ENCODE measurements around the gene CARD19. TPM values are rescaled to one million over a fixed set of nuclear protein-coding genes. Genes with fewer than 3 reads are reported as not detected.

Gene CARD19
- total RNA-seq, 4 donors from 2014 or later: 45.6 to 67.7 (median 60.7) TPM

DNA sequence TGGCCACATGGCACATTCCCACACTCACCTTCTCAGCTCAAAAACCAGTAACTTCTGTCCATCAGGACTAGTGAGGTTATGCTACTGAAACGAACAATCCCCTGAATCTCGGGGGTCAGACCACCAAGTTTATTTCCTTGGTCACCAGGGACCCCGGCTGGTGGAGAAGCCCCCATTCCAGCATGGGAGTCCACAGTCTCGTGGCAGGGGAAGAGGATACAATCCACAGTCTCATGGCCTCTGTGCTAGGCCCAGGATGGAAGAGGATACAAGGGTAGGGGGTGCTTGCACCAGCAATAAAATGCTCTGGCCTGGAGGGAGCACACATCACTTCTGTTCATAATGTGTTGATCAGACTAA lies 7.4 kb upstream of the CARD19 start:
- intact Hi-C loops (cut with DNase I; ENCODE audit: low total_unique reads): no loop called here
- DNase-seq (ENCODE audit: low spot score in 2 of 2): peak in 1 of 2 donors; percentile 52
- TF ChIP-seq, protein P1, sequence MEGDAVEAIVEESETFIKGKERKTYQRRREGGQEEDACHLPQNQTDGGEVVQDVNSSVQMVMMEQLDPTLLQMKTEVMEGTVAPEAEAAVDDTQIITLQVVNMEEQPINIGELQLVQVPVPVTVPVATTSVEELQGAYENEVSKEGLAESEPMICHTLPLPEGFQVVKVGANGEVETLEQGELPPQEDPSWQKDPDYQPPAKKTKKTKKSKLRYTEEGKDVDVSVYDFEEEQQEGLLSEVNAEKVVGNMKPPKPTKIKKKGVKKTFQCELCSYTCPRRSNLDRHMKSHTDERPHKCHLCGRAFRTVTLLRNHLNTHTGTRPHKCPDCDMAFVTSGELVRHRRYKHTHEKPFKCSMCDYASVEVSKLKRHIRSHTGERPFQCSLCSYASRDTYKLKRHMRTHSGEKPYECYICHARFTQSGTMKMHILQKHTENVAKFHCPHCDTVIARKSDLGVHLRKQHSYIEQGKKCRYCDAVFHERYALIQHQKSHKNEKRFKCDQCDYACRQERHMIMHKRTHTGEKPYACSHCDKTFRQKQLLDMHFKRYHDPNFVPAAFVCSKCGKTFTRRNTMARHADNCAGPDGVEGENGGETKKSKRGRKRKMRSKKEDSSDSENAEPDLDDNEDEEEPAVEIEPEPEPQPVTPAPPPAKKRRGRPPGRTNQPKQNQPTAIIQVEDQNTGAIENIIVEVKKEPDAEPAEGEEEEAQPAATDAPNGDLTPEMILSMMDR (IDR thresholded peaks at IDR 0.05): no peak
- no peak for TF ChIP-seq POLR2A (IDR thresholded peaks at IDR 0.05)
- H3K4me3 ChIP-seq (ENCODE audit: low read depth, poor library complexity, severe bottlenecking): no peak overlapping the region
- 90 to 92% methylated on average over 4 of the region's 4 CpGs for WGBS, 2 donors

DNA sequence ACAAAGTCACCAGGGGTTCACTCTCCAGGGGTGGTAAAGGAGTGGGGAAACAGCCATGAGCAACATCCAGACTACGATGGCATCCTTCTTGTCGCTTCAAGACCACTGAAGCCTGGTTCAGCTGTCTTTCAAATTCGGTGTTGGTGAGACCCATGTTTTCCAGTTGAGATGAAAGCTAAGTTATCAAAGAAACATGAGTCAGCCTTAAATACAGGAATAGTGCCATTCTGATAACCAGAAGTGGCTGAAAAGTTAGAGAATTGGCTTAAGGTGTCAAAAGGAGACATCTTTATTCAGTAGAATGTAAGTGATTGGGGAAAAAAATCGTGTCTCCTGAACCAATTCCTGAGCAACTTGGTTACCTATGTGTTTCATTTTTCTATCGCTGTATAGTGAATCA lies 7.0 kb upstream of the CARD19 start:
- H3K4me3 ChIP-seq (ENCODE audit: low read depth, poor library complexity, severe bottlenecking): no peak overlapping the region
- no peak for TF ChIP-seq POLR2A (IDR thresholded peaks at IDR 0.05)
- TF ChIP-seq, protein P1 (IDR thresholded peaks at IDR 0.05): no peak
- no peak for DNase-seq (ENCODE audit: low spot score in 2 of 2)
- intact Hi-C loops (cut with DNase I; ENCODE audit: low total_unique reads): no loop called here
- WGBS, 2 donors: 87 to 89% methylated on average over 5 of the region's 5 CpGs

DNA sequence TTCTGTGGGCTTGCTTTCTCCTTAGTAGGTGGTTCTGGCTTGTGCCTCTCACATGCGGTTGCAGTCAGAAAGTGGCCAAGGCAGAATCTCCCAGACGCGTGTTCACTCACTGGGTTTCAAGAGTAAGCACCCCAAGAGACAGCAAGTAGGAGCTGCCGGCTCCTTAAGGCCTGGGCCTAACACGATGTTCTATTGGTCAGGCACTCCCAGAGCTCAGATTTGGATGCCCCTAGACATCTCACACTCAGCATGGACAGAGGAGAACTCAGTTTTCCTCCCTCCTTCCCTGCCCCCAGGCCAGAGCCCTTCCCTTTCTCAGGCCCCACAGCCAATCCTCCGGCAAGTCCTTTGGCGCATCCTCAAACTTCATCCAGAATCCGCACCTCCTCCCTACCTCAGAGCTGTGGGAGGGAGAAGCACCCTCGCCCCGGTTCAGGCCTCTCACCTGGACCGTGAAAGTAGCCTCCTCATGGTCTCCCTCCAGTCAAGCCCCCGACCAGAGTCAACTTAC lies 6.5 kb upstream of the CARD19 start:
- peak in 1 of 2 donors; percentile 71 for DNase-seq (ENCODE audit: low spot score in 2 of 2)
- WGBS, 2 donors: 89 to 92% methylated on average over 12 of the region's 12 CpGs
- intact Hi-C loops (cut with DNase I; ENCODE audit: low total_unique reads): no loop called here

DNA sequence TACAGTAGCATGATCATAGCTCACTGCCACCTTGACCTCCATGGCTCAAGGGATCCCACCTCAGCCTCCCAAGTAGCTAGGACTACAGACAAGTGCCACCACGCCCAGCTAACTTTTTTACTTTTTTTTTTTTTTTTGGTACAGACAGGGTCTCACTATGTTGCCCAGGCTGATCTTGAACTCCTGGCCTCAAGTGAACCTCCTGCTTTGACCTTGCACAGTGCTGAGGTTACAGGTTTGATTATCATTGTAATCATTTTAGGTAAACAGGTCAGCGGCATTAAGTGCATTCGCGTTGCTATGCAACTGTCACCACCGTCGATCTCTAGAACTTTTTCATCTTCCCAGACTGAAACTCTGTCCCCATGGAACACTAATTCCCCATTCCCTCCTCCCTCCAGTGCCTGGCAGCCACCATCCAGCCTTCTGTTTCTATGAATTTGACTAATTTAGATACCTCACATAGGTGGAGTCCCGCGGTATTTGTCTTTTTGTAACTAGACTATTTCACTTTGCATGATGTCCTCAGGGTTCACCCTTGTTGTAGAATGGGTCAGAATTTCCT lies 5.8 kb upstream of the CARD19 start:
- peak in 1 of 2 donors; percentile 36 for DNase-seq (ENCODE audit: low spot score in 2 of 2)
- TF ChIP-seq POLR2A (IDR thresholded peaks at IDR 0.05): no peak
- TF ChIP-seq, protein P1 (IDR thresholded peaks at IDR 0.05): no peak
- intact Hi-C loops (cut with DNase I; ENCODE audit: low total_unique reads): no loop called here
- 87 to 90% methylated on average over 8 of the region's 8 CpGs for WGBS, 2 donors
- H3K4me3 ChIP-seq (ENCODE audit: low read depth, poor library complexity, severe bottlenecking): no peak overlapping the region

More for the DNA sequence above, 6.5 kb upstream of the CARD19 start:
- no peak for TF ChIP-seq POLR2A (IDR thresholded peaks at IDR 0.05)
- TF ChIP-seq, protein P1 (IDR thresholded peaks at IDR 0.05): no peak
- H3K4me3 ChIP-seq (ENCODE audit: low read depth, poor library complexity, severe bottlenecking): no peak overlapping the region

DNA sequence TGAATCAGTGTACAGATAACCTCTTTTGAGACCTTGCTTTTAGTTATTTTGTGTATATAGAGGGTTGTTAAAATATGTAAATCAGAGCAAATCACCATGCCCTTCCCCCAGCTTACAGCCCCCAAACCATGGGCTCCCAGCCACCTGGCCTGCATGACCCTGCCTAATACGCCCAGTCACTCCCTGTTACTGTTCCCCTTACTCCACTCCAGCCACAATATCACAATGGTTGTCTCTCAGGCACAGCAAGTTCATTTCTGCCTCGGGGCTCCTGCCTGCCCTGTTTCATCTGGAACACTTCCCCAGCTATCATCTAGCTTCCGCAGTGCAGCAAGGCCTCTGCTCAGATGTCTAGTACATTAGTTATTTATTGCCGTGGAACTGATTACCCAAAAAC lies 5.0 kb upstream of the CARD19 start:
- peak in 1 of 2 donors; percentile 9 for DNase-seq (ENCODE audit: low spot score in 2 of 2)
- intact Hi-C loops (cut with DNase I; ENCODE audit: low total_unique reads): no loop called here
- TF ChIP-seq POLR2A (IDR thresholded peaks at IDR 0.05): no peak
- TF ChIP-seq, protein P1 (IDR thresholded peaks at IDR 0.05): no peak
- WGBS, 2 donors: 75 to 80% methylated on average over 4 of the region's 4 CpGs
- no peak overlapping the region for H3K4me3 ChIP-seq (ENCODE audit: low read depth, poor library complexity, severe bottlenecking)
